Neuronal stem cell (in vitro differentiated cells): Measurements from ENCODE around the gene RASGRF1.

Source experiments
- DNase-seq: peaks from one replicate; pipeline ENCODE4 v3.0.0-alpha.2; 2013; ENCODE audit warnings: low spot score
- H2AFZ ChIP-seq: one replicate; pipeline ENCODE4 v1.6.1; 2013; ENCODE audit warnings: mild to moderate bottlenecking, low read length, inconsistent platforms
- H2AK5ac ChIP-seq: 2 replicates; pipeline ENCODE4 v1.6.1; 2013; ENCODE audit warnings: low read depth, mild to moderate bottlenecking, inconsistent platforms, low read length, moderate library complexity, mixed read lengths
- H2BK120ac ChIP-seq: 2 replicates; pipeline ENCODE4 v1.6.1; 2013; ENCODE audit warnings: low read depth, mild to moderate bottlenecking, inconsistent platforms, low read length, moderate library complexity, mixed read lengths
- H2BK12ac ChIP-seq: one replicate; pipeline ENCODE4 v1.6.1; 2013; ENCODE audit warnings: low read length, inconsistent platforms
- H2BK15ac ChIP-seq: 2 replicates; pipeline ENCODE4 v1.6.1; 2013; ENCODE audit warnings: mild to moderate bottlenecking, low read length, inconsistent platforms, mixed read lengths
- H2BK5ac ChIP-seq: one replicate; pipeline ENCODE4 v1.6.1; 2013; ENCODE audit warnings: inconsistent platforms, mild to moderate bottlenecking, low read length, moderate library complexity
- H3K14ac ChIP-seq: one replicate; pipeline ENCODE4 v1.6.1; 2013; ENCODE audit warnings: low read length, inconsistent platforms
- H3K18ac ChIP-seq: 2 replicates; pipeline ENCODE4 v1.6.1; 2013; ENCODE audit warnings: low read length, inconsistent platforms
- H3K23ac ChIP-seq: 2 replicates; pipeline ENCODE4 v1.6.1; 2013; ENCODE audit warnings: low read depth, mild to moderate bottlenecking, mixed read lengths, low read length, inconsistent platforms; ENCODE audit not compliant: poor library complexity
- H3K27ac ChIP-seq: replicated peaks from 3 replicates; pipeline ENCODE4 v1.5.1; 2013; ENCODE audit warnings: low read length, inconsistent platforms
- H3K27me3 ChIP-seq, 3 experiments: 2 replicates each; pipeline ENCODE4 v1.6.1; 2013; ENCODE audit warnings: low read length in 3 of 3, mild to moderate bottlenecking in 2 of 3, inconsistent platforms in 1 of 3, low read depth in 1 of 3, mixed read lengths in 1 of 3, moderate library complexity in 1 of 3; ENCODE audit not compliant: control insufficient read depth in 3 of 3, insufficient read depth in 3 of 3
- H3K36me3 ChIP-seq, 2 donors: replicated peaks in 1 of 2; 2 replicates each; pipeline ENCODE4 v1.6.1; 2013; ENCODE audit warnings: low read length in 2 of 2; ENCODE audit not compliant: control insufficient read depth in 2 of 2, insufficient read depth in 2 of 2
- H3K4ac ChIP-seq: 2 replicates; pipeline ENCODE4 v1.6.1; 2013; ENCODE audit warnings: inconsistent platforms, mild to moderate bottlenecking, low read length, moderate library complexity
- H3K4me1 ChIP-seq, 2 donors: 1 replicate in 1 of 2; 2 replicates in 1 of 2; pipeline ENCODE4 v1.6.1; 2013; ENCODE audit warnings: low read length in 2 of 2, low read depth in 1 of 2; ENCODE audit not compliant: control insufficient read depth in 2 of 2, insufficient read depth in 1 of 2
- H3K4me2 ChIP-seq: one replicate; pipeline ENCODE4 v1.6.1; 2013; ENCODE audit warnings: mild to moderate bottlenecking, low read length, inconsistent platforms; ENCODE audit not compliant: insufficient read depth, poor library complexity, severe bottlenecking
- H3K4me3 ChIP-seq, 2 donors: 2 replicates each; pipeline ENCODE4 v1.5.1; 2013; ENCODE audit warnings: low read length in 2 of 2, mild to moderate bottlenecking in 2 of 2, inconsistent platforms in 1 of 2, moderate library complexity in 1 of 2
- H3K79me1 ChIP-seq: one replicate; pipeline ENCODE4 v1.6.1; 2013; ENCODE audit warnings: low read depth, mild to moderate bottlenecking, inconsistent platforms, low read length, moderate library complexity
- H3K9ac ChIP-seq: one replicate; pipeline ENCODE4 v1.6.1; 2013; ENCODE audit warnings: mild to moderate bottlenecking, low read depth, low read length, inconsistent platforms; ENCODE audit not compliant: poor library complexity
- H3K9me3 ChIP-seq, 2 donors: replicated peaks in 1 of 2; 2 replicates each; pipeline versions ENCODE3 to v1.6.1; 2013; ENCODE audit warnings: low read length in 2 of 2, mild to moderate bottlenecking in 2 of 2, inconsistent platforms in 1 of 2, low read depth in 1 of 2, mixed read lengths in 1 of 2, moderate library complexity in 1 of 2; ENCODE audit not compliant: control insufficient read depth in 2 of 2, insufficient read depth in 1 of 2
- H4K8ac ChIP-seq: one replicate; pipeline ENCODE4 v1.6.1; 2013; ENCODE audit warnings: low read depth, mild to moderate bottlenecking, inconsistent platforms, low read length, moderate library complexity
- H4K91ac ChIP-seq: one replicate; pipeline ENCODE4 v1.6.1; 2013; ENCODE audit warnings: low read length, low read depth, mild to moderate bottlenecking, inconsistent platforms; ENCODE audit not compliant: poor library complexity
- WGBS, 2 donors: extraction: QIAGEN DNeasy Blood & Tissue Kit; methylation state at CpG; one replicate each; pipeline ENCODE4 v1.1.7; 2013; ENCODE audit warnings: missing lambda C conversion rate in 2 of 2, mixed read lengths in 1 of 2; ENCODE audit not compliant: insufficient read length in 2 of 2, insufficient replicate concordance in 1 of 2; ENCODE audit errors: extremely low coverage in 2 of 2; 5-methylcytosine and 5-hydroxymethylcytosine counted together

RASGRF1 gene

GRCh38 chr15:79058260-79058850 lies 32.2 kb downstream of the RASGRF1 start:
- Histone ChIP-seq H3K27me3 (peaks cover 0 to 26% (median 6%) of the 10 kb centered on the region in 3 experiments), H3K4me3 (no peak overlapping the region), H4K91ac (peak overlapping the region; percentile 1), H3K4me2 (no peak overlapping the region), H3K4me1 (peaks cover 0 to 12% of the 10 kb centered on the region in 2 donors), H2BK12ac (no peak overlapping the region), H3K9ac (peak overlapping the region; percentile 1), H3K4ac (no peak overlapping the region), H3K14ac (peak overlapping the region; percentile 41), H3K23ac (no peak overlapping the region), H2BK15ac (no peak overlapping the region), H3K36me3 (no peaks in the 10 kb centered on the region), H3K9me3 (peaks cover 0 to 2% of the 10 kb centered on the region in 2 donors), H4K8ac (no peak overlapping the region), H3K18ac (peak overlapping the region; percentile 48), H3K79me1 (no peaks in the 10 kb centered on the region), H2BK120ac (no peak overlapping the region), H2AFZ (no peak overlapping the region), H2BK5ac (no peak overlapping the region), H2AK5ac (no peak overlapping the region), H3K27ac (no peak overlapping the region)
- no CpG with 5 or more reads among the region's 15 CpGs for WGBS, 2 donors
- no peak for DNase-seq

- H3K27me3 ChIP-seq, result peaks cover 0 to 26% (median 6%) of the 10 kb centered on the region in 3 experiments
- H3K4ac ChIP-seq, result no peak overlapping the region
- no peak overlapping the region for H3K14ac ChIP-seq
- H2AK5ac ChIP-seq, result no peak overlapping the region
- no peak overlapping the region for H4K8ac ChIP-seq
- no peak overlapping the region for H2BK12ac ChIP-seq
- H3K4me1 ChIP-seq, result peaks cover 0 to 12% of the 10 kb centered on the region in 2 donors
- no peaks in the 10 kb centered on the region for H3K36me3 ChIP-seq
- no peak overlapping the region for H3K9ac ChIP-seq
- H3K4me2 ChIP-seq, result no peak overlapping the region
- H2BK5ac ChIP-seq, result no peak overlapping the region
- H3K79me1 ChIP-seq, result no peaks in the 10 kb centered on the region
- H4K91ac ChIP-seq, result no peak overlapping the region
- H3K23ac ChIP-seq, result peak overlapping the region; percentile 49
- H2AFZ ChIP-seq, result no peak overlapping the region
- peak overlapping the region; percentile 74 for H3K18ac ChIP-seq
- no peak for DNase-seq
- H3K27ac ChIP-seq, result no peak overlapping the region
- no peak overlapping the region for H3K4me3 ChIP-seq
- H2BK15ac ChIP-seq, result peak overlapping the region; percentile 46
- WGBS, 2 donors, result no CpG with 5 or more reads among the region's 6 CpGs
- H3K9me3 ChIP-seq, result peaks cover 0 to 2% of the 10 kb centered on the region in 2 donors
- no peak overlapping the region for H2BK120ac ChIP-seq
Measured at GRCh38 chr15:79057050-79057449, 33.5 kb downstream of the RASGRF1 start.

- no peaks in the 10 kb centered on the region for H3K79me1 ChIP-seq
- no peak overlapping the region for H2AFZ ChIP-seq
- no peak overlapping the region for H2BK120ac ChIP-seq
- H3K9ac ChIP-seq, result no peak overlapping the region
- no peak overlapping the region for H4K8ac ChIP-seq
- H4K91ac ChIP-seq, result no peak overlapping the region
- no peak overlapping the region for H2BK15ac ChIP-seq
- H2BK5ac ChIP-seq, result no peak overlapping the region
- no peak overlapping the region for H3K14ac ChIP-seq
- DNase-seq, result no peak
- no peaks in the 10 kb centered on the region for H3K36me3 ChIP-seq
- peaks cover 0 to 2% of the 10 kb centered on the region in 2 donors for H3K9me3 ChIP-seq
- H3K27ac ChIP-seq, result no peak overlapping the region
- no CpG with 5 or more reads among the region's 3 CpGs for WGBS, 2 donors
- H3K18ac ChIP-seq, result no peak overlapping the region
- no peak overlapping the region for H3K23ac ChIP-seq
- H3K27me3 ChIP-seq, result peaks cover 0 to 13% (median 3%) of the 10 kb centered on the region in 3 experiments
- H3K4me3 ChIP-seq, result no peak overlapping the region
- no peak overlapping the region for H3K4me2 ChIP-seq
- no peak overlapping the region for H2BK12ac ChIP-seq
- no peak overlapping the region for H3K4ac ChIP-seq
- H3K4me1 ChIP-seq, result peaks cover 0 to 13% of the 10 kb centered on the region in 2 donors
- no peak overlapping the region for H2AK5ac ChIP-seq
Measured at GRCh38 chr15:79054350-79054749, 36.2 kb downstream of the RASGRF1 start.

GRCh38 chr15:79053894-79054293 lies 36.7 kb downstream of the RASGRF1 start:
- WGBS, 2 donors, result no CpG with 5 or more reads among the region's 2 CpGs

More at GRCh38 chr15:79053894-79054293, 36.7 kb downstream of the RASGRF1 start:
- Histone ChIP-seq H3K79me1 (no peaks in the 10 kb centered on the region), H2AFZ (no peak overlapping the region), H2BK12ac (no peak overlapping the region), H3K18ac (no peak overlapping the region), H4K91ac (no peak overlapping the region), H3K9ac (no peak overlapping the region), H3K23ac (no peak overlapping the region), H2BK5ac (no peak overlapping the region), H3K27ac (no peak overlapping the region), H3K4ac (no peak overlapping the region), H3K14ac (no peak overlapping the region), H4K8ac (no peak overlapping the region), H2BK15ac (no peak overlapping the region), H3K27me3 (peaks cover 0 to 11% (median 3%) of the 10 kb centered on the region in 3 experiments), H2AK5ac (no peak overlapping the region), H3K4me3 (no peak overlapping the region), H3K36me3 (no peaks in the 10 kb centered on the region), H3K4me1 (peaks cover 0 to 14% of the 10 kb centered on the region in 2 donors), H3K9me3 (peaks cover 0 to 2% of the 10 kb centered on the region in 2 donors), H2BK120ac (no peak overlapping the region), H3K4me2 (no peak overlapping the region)
- DNase-seq, result no peak
